GM04503 (cell line): ENCODE measurements around the gene DNAJA3.
"Not testable (repeated sequence)": the region's sequence is repeated elsewhere in the genome, so short reads cannot be mapped to it uniquely, and the experiment has no call there.

Source experiments
- DNase-seq: peaks from one replicate; pipeline ENCODE4 v3.0.0-alpha.2; 2012; ENCODE audit warnings: low read depth

DNAJA3 gene

GRCh38 chr16:4387781-4388180 lies 37.9 kb upstream of the DNAJA3 start:
- no peak for DNase-seq

- DNase-seq = no peak
Observed at GRCh38 chr16:4388271-4389021, 37.2 kb upstream of the DNAJA3 start.

DNA sequence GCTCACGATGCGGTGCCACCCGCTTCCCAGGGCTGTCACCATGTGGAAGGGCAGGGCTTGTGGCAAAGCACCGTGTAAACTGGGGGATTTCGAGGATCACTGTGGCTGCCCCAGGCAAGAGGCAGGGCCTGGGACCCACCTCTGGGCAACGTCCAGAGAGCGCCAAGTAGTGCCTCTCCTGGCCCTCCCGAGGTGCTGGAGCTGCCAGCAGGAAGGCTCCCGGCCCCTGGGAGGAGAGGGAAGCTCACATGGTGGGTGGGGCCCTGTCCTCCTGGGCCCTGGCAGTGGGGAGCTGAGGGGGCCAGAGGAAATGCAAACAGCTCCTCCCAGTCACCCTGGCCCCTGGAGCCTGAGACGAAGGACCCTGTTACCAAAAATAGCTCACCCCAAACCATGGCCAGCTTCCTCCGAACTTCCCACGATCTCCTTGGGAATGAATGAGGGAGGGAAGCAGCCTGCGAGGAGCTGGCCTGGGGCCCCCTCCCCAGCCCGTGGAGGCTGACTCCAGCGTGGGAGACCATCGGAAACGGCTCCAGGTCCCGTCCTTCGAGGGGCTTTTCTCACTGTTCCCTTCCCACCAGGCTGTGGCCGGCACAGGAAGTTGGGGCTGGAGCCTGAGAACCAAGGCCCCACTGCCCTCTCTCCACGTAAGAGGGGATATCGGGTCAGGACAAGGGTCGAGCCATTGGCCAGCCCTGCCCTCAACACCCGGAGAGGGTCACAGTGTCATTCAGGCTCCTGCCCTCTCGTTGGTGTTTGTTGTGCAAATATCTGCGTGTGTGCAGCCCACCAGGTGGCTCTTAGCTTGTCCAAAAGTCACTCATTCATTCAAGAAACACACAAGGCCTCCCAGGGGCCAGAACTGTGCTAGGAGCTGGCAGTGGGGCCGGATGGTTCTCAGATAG lies 36.4 kb upstream of the DNAJA3 start:
- no peak for DNase-seq

DNA sequence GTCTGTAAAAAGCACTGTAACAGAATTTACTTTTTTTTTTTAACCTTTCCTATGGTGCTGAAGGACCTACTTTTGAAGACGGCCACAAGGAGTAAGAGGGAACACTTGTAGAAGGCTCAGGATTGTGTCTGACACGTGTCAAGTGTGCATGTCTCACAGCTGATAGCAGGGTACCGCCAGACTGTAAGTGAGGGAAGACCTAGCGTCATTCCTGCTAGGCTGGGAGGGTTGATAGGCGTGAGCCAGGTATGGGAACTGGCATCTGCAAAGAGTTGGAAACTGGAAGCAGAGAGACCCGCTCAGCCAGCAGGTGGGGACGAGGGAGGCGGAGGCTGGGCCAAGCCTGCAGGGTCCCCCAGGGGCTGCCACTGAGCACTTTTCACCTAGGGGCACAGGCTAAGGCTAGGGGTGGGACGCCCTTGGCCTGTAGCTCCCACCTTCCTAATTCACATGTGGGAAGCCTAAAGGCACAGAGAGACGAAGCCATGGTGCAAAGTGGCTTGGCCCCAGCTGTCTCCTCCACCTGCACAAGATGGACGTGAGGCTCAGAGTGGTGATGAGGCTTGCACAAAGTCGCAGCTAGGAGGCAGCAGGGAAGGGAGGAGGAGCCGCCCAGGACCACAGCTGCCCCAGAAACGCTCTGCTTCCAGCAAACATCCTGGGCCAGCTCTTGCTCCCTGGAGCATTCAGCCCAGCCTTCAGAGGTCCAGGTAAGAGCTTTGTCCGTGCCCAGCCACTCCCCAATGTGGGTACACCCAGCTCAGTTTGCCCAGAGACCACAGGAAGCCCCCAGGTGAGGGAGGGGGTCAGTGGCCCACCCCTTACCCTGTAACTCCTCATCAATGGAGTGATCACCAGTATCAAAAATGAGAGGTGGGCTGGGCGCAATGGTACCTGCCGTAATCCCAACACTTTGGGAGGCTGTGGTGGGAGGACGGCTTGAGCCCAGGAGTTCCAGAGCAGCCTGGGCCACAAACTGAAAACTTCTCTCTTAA lies 35.1 kb upstream of the DNAJA3 start:
- DNase-seq = no peak

GRCh38 chr16:4391631-4392381 lies 33.9 kb upstream of the DNAJA3 start:
- DNase-seq = no peak

DNA sequence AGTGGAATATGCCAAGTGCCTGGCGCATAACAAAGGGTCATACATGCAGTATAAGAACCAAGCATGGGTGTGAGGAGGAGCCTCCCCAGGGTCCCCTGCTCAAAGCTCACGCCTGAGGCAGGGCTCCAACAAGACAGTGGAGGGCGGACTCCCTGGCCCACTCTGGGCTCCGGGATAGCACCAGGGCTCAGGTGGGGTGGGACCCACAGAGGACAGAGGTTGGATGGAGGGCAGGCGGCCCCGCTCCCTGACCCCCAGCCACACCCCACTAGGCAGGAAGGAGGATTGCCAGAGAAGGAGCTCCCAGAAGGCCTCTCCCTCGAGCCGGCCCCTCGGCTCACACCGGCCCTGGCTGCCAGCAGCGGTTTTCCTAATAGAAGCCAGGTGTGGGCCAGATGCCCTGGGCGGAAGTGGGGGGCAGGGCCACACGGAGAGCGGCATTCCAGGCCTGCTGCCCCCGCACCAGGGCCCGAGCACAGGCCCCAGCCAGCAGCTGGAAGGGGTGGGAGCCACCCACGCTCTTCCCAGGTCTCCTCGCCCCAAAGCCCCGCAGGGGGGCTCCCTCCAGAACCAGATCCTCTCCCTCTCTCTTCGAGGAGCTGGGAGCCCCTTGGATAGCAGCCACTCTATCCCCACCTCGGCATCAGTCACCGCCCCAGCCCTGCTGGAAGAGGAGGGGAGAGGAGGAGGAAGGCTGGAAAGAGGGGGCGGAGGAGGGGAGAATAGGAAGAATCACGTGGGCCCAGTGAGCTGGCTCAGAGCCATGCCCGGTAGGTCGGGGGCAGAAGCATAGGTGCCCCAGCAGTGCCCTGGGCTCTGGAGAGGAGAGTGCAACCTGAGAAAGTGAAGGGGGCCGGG lies 33.1 kb upstream of the DNAJA3 start:
- no peak for DNase-seq

- no peak for DNase-seq
Observed at GRCh38 chr16:4393240-4393600, 32.4 kb upstream of the DNAJA3 start.

DNA sequence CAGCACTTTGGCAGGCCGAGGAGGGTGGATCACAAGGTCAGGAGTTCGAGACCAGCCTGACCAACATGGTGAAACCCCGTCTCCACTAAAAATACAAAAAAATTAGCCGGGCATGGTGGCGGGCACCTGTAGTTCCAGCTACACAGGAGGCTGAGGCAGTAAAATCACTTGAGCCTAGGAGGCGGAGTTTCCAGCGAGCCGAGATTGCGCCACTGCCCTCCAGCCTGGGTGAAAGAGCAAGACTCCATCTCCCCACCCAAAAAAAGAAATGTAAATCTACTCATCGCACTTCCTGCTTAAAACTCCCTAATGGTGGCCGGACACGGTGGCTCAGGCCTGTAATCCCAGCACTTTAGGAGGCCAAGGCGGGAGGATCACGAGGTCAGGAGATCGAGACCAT lies 31.8 kb upstream of the DNAJA3 start:
- DNase-seq = not testable (repeated sequence)

DNA sequence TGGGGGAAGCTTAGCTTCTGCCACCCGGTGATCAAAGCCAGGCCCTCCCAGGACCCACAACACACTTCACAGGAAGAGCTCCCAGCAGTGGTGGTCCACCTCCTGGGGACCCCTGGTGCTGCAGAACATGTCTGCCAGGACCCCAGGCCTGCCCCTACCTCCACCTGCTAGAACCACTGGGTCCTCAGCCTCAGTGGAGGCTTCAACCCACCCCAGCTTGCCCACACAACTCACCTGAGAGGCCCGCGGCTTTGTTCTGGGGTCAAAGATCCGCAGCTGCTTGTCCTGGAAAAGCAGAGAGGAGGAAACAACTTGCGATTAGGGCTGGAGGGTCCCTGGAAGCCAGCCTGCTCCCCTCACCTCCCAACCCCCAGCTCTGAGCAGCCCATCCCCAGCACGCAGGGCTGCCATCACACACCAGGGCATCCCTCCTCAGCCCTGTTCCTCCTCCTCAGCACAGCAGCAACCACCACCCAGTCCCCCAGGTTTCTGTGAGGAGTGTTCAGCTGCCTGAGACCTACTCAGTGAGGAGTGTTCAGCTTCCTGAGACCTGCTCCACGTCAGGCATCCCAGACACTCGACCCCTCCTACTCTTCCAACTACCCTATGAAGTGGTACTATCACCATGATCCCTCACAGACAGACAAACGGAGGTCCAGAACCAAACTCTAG lies 30.5 kb upstream of the DNAJA3 start:
- no peak for DNase-seq

DNA sequence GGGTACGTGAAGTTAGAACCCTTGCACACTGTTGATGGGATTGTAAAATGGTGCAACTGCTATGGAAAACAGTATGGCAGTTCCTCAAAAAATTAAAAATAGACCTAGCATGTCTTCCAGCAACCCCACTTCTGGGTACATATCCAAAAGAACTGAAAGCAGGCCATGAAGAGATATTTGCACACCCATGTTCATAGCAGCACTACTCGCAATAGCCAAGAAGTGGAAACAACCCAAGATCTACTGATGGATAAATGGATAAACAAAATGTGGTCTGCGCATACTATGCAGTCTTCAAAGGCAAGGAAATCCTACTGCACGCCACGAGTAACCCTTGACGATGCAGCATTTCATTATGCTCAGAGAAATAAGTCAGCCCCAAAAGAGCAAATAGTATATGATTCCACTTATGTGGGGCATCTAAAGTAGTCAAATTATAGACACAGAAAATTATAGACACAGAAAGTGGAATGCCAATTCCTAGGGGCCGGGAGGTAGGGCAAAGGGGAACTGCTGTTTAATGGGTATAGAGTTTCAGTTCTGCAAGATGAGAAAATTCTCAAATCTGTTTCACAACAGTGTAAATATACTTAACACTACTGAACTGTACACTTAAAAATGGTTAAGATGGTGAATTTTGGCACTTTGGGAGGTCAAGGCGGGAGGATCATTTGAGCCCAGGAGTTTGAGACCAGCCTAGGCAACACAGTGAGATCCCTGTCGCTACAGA lies 26.5 kb upstream of the DNAJA3 start:
- DNase-seq = no peak

DNA sequence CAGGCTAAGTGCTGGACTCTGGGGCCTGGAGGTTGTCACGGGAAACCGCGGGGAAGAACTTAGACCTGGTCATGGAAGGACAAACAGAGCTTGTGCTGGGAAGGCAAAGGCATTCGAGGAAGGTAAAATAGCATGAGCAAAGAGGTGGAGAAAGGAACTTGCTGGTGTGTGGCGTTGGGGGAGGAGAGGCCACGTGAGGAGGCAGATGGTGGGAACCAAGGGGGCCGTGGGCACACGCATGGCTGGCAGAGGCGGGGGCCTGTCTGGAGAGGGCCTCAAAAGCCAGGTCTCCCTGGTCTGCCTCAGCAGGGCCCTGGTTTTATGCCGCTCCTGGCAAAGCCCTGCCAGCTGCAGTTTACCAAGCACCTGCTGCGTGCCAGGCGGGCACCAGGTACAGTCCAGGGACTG lies 24.6 kb upstream of the DNAJA3 start:
- no peak for DNase-seq

- no peak for DNase-seq
Observed at GRCh38 chr16:4401510-4401909, 24.2 kb upstream of the DNAJA3 start.

GRCh38 chr16:4402439-4403132 lies 23.1 kb upstream of the DNAJA3 start:
- DNase-seq = no peak

DNA sequence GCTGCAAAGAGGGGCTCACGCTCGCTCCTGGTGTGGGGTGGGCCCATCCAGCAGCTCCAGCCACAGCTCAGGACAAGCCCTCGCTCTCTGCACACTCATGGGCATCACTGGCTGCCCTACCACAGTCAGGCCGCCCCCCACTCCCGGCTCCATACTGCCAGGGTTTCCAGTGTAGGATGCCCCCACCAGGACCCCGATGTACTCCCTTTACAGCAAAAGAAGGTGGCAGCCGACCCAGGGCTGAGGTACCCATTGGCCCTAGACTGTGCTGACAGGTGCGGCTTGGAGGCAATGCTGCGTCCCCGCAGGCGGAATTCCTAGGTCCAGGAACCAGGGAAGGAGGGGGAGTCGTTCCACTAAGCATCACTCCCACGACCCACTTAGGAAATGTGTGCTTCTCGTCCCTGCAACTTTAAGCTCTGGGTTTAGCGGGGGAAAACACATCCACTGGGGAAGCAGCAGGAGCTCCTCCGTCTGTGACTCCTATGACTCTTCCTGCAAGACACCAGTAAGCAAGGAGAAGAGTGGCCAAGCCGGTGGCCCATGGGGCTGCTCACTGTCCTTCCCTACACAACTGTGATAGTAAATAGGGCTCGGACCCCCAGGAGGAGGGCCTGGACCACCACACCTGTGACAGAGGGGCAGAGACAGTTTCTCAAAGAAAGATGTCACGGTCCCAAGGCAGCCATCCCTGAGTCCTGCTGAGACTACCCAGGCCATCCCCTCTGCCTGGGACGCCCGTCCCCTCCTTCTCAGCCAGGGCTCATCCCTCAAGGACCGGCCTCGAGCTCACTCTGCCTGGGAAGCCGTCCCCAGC lies 22.3 kb upstream of the DNAJA3 start:
- no peak for DNase-seq

- no peak for DNase-seq
Observed at GRCh38 chr16:4404247-4404966, 21.3 kb upstream of the DNAJA3 start.

DNA sequence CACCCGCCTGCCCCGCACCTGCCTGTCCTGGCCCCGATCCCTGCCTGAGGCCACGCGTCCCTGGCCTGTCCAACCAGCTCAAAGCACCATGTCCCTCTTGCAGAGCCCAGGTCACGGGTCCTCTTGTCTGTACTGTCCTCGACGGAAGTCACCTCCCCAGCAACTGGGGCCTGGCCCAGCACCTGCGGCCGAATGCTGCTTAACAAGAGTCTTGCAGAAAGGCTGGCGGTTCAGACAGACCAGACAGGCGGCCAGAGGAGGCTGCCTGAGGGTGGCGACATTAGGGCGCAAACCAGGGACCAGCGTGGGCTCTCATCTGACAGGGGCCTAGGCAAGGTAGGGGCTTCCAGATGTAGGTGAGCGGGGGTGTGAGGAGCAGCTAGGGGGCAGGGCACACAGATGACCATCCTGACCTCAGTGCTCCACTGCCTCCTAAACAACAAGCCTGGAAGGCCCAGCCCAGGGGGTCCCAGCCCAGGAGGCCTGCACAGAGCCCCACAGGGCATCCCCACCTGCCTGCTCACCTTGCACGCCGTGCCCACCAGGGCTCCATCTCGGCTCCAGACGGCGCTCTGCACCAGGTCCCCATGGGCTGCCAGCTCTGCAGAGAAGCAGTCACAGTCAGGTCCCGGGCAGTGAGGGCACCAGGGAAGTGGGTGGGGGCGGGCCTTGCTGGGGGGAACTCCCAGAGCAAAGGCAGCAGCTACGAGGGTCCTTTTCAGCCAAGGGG lies 20.5 kb upstream of the DNAJA3 start:
- no peak for DNase-seq
